ENCODE data around the gene PTPRD.

GRCh38 chr9:8809741-8810140 lies 1803.1 kb downstream of the PTPRD start:
- TF ChIP-seq CTCF (IDR thresholded peaks at IDR 0.05; ENCODE audit: low read depth, low read length, poor library complexity, severe bottlenecking) (no peak), EZH2phosphoT487 (IDR thresholded peaks at IDR 0.05; ENCODE audit: borderline replicate concordance, low read length) (no peak)

Measured in DOHH2 (cell line).